Activated CD4-positive, CD25-positive, alpha-beta regulatory T cell treated with anti-CD3 and anti-CD28 coated beads, Interleukin-2, amount 50 U/mL, for 72 hours (primary cell): Measurements from ENCODE around the gene ARL15.

Experiments
- DNase-seq: peaks from one replicate; pipeline ENCODE4 v3.0.0; 2021

Gene ARL15

DNA sequence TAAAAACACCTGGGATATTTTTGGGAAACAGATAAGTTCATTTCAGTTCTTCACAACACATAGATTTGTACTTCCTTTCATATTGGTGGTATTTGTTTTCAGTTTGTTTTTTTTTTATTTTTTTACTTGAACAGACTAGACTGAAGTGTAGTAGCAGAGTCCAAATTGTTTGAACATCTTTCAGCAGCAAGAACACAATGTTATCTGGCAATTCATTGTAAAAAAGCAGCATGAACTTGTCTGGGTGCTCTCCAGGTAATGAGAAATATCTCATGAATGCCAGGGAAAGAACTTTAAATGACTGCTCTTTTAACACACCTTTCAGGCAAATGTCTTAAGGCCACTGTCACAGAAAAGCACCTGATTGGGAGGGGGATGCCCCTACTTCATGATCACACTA, 113.4 kb downstream of the ARL15 start:
- DNase-seq, result no peak

DNA sequence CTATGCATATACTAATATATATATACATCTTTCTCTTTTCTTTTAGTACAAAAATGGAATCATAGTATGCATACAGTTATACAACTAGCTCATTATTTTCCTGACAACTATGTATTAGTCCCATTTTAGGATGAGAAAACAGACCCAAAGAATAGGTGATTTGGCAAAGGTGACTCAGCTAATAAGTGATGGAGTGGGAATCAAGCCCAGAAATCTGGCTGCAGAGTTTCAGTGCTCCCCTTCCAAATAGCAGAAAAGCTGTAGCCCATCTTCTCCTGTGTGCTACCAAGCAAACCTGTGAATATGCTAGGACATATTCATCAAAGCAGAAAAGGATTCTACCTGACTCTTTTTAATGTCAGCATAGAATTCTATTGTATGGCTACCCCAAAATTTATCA, 114.7 kb downstream of the ARL15 start:
- no peak for DNase-seq

DNA sequence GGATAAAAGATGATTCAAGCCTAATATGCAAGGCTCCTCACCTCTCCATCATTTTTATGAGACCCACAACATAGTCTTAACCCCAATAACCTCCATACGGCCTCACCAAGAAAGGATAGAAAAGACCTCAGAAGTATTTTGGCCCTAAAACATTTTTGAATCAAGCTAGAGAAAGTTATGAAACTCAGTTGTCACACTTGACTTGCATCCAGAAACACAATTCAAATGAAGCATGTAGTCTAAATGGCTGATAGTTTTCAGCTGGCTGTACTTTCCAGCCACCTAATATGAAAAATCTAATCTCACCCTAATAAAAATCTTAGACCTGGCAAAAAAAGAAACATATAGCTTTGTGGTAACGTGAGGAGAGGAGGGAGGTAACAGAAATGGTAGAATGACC, 116.1 kb downstream of the ARL15 start:
- no peak for DNase-seq

DNA sequence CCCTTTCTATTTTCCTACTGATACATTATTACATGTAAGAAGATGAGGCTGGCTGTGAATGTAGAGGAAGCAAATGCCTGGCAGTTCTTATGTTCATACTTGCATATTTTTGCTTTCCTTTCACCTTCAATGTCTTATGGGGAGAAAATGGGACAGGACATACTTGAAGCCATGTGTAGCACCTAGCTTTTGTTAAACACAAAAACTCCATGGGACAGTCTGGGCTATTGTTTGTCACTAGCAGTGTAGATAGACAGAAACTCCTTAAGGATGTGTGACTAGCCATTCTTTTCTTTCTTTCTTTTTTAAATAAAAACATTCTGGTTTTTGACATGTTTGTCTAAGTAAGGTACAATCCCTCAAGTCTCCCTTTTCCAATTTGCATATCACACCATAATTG, 122.7 kb downstream of the ARL15 start:
- no peak for DNase-seq

DNA sequence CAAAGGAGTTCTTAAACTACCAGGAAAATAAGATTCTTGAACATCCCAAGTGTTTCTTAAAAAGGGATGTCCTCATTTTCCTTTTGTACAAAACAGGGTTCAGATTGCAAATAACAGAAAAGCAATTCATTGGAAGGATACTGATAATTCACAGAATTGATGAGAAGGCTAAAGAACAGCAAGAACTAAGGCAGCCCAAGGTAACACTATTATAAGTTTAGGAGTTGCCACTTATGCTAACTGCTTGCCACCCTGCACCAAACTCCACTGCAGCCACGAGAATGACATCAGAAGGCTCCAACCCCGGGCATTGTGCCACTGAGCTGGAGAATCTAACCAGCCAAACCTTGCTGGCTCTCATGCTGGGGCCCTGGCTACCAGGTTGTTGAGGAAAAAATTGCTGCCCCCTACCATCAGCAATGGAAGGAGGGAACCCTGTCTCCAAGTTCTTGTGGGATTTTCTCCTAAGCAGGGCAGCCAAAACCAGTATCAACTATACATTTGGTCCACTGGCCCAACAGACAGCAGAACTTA, 123.4 kb downstream of the ARL15 start:
- no peak for DNase-seq

DNA sequence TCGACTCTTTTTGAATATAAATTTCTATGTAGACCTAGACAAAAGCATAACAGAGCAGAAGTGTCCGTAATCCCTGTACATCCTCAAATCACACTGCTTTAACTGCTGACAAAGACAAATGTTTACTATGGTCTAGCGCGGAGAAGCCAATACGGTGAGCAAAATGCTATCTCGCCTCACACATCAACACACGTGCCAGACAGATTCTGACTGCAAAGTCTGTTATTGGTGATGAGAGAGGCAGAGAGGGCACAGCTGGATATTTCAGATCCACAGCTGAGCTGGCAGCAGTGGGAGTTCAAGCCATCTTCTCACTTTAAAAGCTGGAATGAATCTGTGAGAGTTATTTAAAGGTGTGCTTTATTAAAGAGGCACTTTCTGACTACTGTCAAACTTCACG, 124.3 kb downstream of the ARL15 start:
- DNase-seq, result no peak

DNA sequence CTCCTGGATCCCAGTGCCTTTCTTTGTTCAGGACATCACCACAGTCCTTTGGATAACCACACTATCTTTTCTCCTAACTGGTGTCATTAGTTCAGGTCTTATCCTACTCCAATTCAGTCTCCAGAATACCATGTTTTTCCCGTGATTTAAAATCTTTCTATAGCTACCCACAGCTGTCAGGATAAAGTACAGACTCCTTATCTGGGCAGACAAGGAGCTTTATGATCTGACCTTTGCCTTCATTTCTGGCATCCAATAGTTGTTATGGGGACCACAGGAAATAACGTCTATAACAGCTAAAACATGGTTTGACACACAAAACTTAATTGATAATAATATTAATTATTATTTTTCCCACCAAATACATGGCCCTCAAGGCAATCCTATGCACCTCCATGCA, 125.6 kb downstream of the ARL15 start:
- no peak for DNase-seq

DNA sequence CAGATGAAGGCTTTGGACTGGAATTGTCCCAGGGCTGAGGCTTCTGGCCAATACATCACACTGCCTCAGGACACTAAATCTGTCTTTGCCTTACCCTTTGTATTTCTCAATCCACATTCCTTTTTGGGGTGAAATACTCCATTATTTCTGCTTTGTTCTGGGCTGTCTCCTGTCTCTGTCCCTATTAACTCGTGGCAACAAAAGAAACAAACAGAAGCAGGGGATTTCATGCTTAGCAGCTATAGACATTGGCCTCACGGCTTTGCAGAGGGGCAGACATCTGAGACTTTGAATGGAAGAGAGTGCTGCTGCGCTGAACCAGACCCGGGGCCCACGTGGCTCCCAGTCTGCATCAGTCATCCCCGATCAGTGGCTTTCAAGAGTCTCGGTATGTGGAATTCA, 129.7 kb downstream of the ARL15 start:
- DNase-seq, result no peak

DNA sequence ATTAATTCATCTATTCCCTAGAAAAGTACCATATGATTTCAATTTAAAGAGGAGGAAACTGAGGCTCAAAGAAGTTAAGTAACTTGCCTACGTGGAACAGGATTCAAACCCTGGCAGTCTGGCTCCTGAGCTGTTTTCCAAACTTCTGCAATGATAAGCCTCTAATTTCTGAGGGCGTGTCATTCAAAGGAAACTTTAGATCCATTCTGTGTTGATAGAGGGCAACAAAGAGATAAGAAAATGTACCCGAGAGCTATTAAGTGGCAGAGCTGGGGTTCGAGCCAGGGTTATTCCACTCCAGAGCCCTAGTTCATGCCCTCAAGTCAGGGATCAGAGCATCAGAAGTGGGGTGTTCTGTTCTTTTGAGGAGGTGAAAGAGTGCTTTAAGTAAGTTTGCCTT, 131.4 kb downstream of the ARL15 start:
- no peak for DNase-seq

DNA sequence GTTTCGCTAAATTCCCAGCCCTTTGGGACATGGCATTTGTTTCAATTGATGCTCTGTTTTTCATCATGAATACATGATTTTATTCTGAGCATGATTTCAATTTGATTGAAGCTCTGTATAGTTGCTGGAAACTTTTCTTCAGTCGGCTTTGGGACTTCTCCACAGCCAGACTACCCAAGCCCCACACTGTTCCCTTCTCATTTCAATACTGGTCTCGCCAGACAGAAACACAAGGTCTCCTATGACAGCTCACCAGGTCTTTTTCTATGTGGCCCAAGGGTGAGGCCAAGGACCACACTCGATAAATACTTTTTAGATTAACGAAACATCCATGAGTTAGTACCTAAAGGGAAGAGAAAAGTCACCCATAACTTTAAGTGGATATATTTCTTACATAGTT, 132.2 kb downstream of the ARL15 start:
- DNase-seq, result no peak

DNA sequence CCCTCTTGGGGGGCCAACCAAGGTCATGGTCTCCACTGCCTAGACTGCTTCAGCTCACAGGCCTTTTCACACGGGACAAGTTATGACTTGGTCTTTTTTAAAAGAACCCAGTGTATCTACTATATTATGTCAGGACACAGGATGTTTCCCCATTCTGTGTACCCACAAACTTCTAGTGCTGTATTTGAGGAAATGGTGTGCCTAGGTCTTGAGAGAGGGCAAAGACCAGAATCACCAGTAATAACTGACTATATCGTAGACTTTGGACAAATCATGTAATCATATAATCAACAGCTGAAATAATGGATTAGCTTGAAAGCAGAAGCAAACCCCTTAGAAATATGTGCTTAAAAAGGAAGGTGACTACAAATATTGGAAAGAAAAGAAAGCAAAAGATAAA, 133.3 kb downstream of the ARL15 start:
- no peak for DNase-seq

DNA sequence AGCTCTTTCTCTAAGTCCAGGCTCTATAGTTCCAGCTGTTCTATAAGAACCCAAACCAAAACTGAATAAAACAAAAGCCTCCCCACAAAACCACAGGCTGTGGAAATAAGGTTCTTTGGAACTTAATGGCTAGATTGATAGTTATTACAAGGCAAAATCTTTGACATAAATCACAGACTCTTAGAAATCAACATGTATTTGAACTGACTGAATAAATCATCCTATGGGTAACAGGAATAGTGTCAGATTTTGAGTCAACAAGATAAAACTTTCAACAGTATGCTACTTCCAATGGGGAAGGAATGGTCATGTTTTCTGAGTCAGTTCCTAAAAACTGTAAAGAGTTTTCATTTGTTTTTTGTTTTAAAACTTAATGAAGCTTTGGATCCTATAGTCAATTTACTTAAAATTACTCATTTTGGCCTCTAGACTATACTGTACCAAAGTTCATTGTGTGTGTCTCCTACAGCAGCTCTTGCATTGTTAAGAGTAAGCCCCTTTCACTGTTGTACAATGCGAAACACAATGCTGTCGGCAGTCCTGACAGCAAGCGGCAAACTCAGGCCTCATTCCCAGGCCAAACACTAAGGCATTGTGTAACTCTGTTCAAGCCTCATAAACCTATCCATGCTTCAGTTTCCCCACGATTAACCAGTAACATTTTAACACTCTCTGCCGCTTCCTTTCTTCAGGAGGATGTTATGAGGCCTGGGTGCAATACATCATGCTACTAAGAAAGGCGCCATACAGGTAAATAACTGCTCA, 134.1 kb downstream of the ARL15 start:
- no peak for DNase-seq

DNA sequence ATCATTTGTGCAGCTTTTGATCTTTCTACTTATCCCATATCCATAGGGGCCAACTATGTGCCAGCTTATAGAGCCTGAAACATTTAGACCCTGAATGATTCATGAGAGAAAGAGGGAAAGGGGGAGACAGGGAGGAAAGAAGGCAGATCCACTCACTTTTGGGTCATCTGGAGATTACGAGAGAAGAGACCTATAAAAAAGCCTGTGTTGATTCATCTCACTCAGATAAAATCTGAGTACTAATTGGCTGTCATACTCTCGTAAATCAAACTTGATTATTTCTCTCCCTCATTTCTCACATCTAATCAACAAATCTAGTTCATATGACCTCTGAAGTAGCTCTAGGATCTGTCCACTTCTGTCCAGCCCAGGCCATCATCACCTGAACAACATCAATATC, 137.1 kb downstream of the ARL15 start:
- no peak for DNase-seq

DNA sequence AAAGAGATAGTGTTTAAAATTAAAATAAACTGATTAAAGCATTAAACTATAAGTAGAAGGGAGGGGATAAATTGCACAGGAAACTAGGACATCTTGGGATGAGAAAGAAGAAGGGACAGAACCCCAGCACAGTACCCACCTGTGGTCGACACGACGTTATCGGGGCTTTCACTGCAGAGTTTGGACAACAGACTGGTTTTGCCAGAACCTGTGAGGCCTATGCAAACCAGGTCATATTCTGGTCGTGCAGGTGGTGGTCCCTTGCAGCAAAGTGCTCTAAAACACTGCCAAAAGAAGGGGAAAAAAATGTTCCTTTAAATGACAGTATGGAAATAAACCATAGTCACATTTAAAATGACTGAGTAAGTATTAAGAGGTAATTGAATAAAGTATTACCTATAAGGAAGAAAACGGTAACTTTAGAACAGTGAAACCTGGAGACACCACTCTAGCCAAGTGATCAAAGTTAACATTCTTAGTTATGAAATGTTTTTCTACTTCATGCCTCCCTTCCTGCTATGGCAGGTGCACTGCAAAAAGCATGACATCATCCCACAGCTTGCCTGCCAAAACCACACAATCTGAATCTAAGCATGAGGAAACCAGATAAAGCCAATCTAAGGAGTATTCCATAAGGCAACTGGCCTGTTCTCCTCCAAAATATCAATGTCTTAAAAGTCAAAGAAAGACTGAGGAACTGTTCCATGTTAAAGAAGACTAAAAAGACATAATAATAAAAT, 138.6 kb downstream of the ARL15 start:
- DNase-seq, result no peak

DNA sequence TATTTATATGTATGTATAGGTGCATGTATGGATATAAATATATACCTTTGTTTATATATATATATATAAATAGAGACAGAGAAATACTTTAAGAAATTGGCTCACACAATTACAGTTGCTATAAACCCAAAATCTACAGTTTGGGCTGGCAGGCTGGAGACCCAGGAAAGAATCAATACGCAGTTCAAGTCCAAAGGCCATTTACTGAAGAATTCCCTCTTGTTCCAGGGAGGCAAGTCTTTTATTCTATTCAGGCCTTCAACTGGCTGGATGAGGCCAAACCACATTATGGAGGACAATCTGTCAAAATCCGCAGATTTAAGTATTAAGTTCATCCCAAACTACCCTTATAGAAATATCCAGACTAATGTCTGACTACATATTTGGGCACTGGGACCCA, 144.7 kb downstream of the ARL15 start:
- DNase-seq, result no peak

DNA sequence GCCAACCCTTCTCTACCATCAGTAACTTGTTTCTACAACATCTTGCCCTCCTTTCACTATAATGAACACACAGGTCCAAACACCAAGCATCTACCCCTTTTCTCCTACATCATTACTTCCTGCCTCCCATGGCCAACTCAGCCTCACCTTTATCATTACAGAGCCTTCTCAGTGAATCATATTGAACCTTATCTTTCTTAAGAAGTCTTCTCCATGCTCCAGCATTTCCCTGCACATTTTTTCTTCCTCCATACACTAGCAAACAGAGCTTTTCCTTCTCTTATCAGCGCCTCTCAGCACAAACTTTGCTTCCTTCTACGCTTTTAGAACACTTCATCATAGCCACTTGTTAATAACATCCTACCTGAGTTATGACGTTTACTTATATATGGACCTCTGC, 148.2 kb downstream of the ARL15 start:
- DNase-seq, result no peak

DNA sequence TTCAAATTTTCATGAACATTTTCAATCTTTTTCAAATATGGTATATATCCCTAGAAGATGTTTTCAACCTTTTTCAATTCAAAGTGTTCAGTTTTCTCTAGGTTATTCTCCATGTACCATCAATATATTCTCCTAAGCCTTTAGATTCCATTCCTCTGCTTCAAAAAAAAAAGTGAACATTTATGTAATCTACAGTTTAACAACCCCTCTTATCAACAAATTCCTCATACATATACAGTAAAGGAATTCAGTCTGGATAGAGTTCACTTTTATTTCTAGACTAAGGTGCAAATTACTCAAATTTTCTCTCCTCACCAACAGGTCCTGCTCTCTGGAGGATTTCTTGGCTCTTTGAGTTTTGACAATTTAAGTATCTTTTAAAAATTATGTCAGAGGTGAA, 150.0 kb downstream of the ARL15 start:
- no peak for DNase-seq

DNA sequence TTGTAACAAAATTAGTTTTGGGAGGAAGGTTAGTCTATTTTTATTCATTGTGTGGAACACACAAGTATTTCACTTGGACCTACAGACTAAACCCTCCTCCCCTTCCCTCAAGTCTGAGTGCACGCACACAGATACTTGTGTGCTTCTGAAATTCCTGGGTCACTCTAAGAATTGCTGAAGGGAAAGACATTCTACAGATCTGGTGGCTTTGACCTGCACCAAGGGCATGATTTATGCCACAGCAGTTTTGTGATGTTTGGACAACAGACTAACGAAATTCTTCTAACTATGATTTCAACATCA, 150.5 kb downstream of the ARL15 start:
- DNase-seq, result no peak

DNA sequence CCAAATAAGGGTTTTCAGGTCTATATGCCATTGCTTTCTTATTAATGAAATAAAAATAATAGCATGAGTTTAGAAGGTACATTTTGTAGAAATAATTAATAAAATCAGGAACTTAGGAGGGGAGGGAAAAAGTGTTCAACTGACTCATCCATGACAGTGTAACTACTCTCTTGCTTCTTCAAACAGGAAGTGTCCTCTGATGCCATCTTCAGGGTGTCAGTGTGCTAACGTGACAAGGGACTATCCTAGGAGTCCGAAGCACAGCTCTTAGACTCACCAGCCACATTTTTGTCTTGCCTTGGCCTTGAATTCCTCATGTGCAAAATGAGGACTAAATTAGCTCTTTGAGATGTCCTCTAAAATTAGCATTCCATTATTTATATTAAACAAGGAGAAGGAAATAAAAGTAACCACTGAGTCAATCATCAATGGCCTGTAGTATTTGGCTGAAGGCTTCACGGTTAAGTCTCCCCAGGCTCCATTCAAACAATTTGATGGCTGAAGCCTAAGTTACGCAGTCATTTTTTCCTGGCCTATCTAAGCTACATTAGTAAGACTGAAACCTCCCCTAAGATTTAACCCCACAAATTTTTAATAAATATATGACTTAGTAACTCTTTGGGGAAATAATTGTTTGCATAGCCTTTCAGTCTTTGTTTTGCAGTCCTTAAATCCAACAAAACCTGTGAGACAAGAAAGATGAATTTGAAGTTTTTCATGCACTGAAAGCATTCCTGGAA, 151.1 kb downstream of the ARL15 start:
- no peak for DNase-seq

DNA sequence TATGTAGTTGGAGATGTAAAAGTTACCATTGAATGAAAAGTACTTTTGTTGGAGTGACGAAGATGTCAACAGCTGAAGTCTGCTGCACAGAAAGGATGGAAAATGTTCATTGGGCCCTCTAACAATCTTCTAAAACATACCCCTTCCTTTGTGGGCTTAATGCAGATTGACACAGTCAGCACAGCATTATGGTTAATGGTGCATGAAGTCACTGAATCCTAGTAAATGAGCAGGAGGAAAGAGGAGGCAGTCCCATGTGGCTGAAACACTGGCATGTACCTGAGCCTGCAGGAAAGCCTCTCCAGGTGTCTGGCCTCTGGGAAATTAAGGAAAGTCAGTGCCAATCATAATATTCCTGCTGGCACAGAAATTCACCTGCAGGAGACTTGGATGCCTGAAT, 153.8 kb downstream of the ARL15 start:
- DNase-seq, result no peak

DNA sequence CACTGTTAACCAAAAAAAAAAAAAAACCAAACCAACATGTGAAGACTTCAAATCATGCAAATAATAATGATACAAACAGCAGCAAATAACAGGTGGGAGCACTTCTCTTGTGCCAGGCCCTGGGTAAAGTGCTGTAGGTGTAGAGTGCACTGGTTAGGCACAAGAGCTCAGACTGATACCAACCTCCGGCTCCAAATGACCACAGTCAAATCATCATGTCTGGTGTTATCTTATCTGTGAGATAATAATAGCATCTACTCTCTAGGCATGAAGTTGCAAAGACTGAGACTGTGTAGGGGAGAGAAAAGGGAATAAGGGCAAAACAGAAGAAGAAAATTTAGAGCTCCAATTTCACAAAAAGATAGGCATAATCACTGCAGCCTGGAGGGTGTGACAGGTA, 159.5 kb downstream of the ARL15 start:
- DNase-seq, result no peak

DNA sequence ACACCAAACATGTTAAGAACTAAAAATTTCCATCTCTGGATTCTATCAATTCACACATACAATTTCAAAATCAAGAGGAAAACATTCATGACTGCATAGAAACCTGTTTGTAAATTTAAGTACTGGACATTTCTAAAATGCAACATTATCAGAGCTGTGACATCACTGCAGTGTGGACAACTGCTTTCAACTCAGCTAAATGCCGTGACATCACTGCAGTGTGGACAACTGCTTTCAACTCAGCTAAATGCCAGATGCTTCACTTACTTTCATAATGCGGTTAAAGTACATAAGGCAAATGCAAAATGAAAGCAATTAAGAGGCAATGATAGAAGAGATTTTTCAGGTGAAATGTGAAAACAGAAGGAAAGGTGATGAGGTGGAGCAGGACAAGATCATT, 161.5 kb downstream of the ARL15 start:
- DNase-seq, result no peak

DNA sequence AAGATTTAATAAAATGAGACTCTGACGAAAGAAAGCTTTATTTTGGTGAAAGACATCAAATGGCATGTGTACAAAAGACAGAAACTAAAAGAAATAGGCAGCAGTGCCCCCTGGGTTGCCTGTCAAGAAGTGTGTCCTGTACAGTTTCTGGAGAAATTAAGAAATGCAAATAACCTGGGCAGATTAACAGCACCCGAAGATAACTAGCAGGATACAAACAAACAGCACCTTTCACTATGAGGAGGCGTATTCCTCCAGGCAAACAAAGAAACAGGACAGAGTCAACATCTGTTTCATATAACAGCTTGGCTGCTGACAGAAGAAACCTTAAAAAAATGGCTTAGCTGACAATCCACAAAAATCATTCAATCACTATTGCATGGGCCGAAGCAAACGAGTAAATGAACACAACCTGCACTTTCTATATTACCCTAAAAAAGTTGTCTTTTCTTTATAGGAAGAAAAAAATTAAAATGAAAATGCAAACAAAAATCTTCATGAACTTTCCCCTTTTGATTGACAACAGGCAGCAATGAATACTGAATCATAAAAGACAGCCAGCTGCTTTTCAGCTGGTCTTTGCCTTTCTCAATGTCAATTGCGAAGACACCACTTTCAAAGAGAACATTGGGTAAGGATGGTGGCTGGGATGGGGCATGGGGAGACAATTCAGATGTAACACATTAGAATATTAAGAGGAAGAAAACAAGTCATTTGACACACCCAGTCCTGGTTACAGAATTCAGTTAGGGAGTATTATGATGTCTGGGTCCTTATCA, 162.1 kb downstream of the ARL15 start:
- DNase-seq, result no peak
